Measurements from ENCODE around the gene RGS7BP. TPM values are rescaled to one million over a fixed set of nuclear protein-coding genes. Genes with fewer than 3 reads are reported as not detected.

Gene RGS7BP
- total RNA-seq, 1 experiment from 2014 or later = not detected

DNA sequence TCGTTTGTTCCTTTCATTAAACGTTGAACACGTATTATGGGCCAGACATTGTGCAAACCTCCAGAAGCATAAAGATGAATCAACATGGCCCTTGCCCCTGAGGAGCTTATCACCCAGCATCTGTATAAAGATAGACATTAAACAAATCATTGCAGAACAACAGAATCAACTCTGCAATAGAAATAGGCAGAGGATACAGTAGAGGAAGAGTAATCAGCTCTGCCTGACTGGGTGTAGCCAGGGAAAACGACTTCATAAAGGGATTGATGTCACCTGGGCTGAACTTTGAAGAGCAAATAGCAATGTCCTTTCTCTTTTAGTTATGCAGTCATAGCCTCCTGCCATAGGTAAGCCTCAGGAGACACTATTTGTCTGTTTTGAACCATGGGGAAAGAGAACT lies 13.4 kb downstream of the RGS7BP start:
- RAD21 ChIA-PET (ENCODE audit: low non-redundant PET in 1 of 2, low total read pairs in 2 of 2, uncharacterized antibody in 2 of 2, unreplicated experiment in 2 of 2) = no interaction called here
- no TSS peak for BruUV-seq (replicated peaks)
- TF ChIP-seq SIN3A (IDR thresholded peaks at IDR 0.05; ENCODE audit: low read depth) (no peak), CBX3 (IDR thresholded peaks at IDR 0.05; ENCODE audit: low read depth) (no peak), EGR1 (IDR thresholded peaks at IDR 0.05; ENCODE audit: low read depth) (no peak), SP1 (IDR thresholded peaks at IDR 0.05; ENCODE audit: low read depth) (no peak), TCF7L2 (IDR thresholded peaks at IDR 0.05; ENCODE audit: borderline replicate concordance, extremely low read depth, insufficient read depth, insufficient read length) (no peak), EZH2phosphoT487 (IDR thresholded peaks at IDR 0.05; ENCODE audit: borderline replicate concordance) (no peak), JUND (IDR thresholded peaks at IDR 0.05) (no peak), EZH2 (IDR thresholded peaks at IDR 0.05) (no peak), ELF1 (IDR thresholded peaks at IDR 0.05; ENCODE audit: borderline replicate concordance, low read depth) (no peak), RAD21 (IDR thresholded peaks at IDR 0.05; ENCODE audit: low read depth) (no peak), POLR2A (IDR thresholded peaks at IDR 0.05; ENCODE audit: borderline replicate concordance, extremely low read depth, insufficient read depth, insufficient read length) (no peak), CEBPB (IDR thresholded peaks at IDR 0.05; ENCODE audit: low read depth) (no peak), SRF (IDR thresholded peaks at IDR 0.05; ENCODE audit: low read depth) (no peak), FOSL1 (IDR thresholded peaks at IDR 0.05; ENCODE audit: low read depth) (no peak), ZNF274 (IDR thresholded peaks at IDR 0.05; ENCODE audit: low read depth, low read length) (no peak), YY1 (IDR thresholded peaks at IDR 0.05; ENCODE audit: extremely low read depth, insufficient replicate concordance, low read depth, low read length) (no peak)
- TF ChIP-seq, protein P1, sequence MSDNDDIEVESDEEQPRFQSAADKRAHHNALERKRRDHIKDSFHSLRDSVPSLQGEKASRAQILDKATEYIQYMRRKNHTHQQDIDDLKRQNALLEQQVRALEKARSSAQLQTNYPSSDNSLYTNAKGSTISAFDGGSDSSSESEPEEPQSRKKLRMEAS (IDR thresholded peaks at IDR 0.05) = no peak
- TF ChIP-seq, protein P2, sequence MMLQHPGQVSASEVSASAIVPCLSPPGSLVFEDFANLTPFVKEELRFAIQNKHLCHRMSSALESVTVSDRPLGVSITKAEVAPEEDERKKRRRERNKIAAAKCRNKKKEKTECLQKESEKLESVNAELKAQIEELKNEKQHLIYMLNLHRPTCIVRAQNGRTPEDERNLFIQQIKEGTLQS (IDR thresholded peaks at IDR 0.05) = no peak

More for the DNA sequence above, 13.4 kb downstream of the RGS7BP start:
- Histone ChIP-seq H3K4me3 (replicated peaks in 1 of 2; ENCODE audit: low read depth in 1 of 2, low read length in 2 of 2) (no peak overlapping the region), H3K27ac (ENCODE audit: low read depth, low read length) (no peak overlapping the region), H3K79me2 (ENCODE audit: insufficient read depth, low read length) (no peaks in the 10 kb centered on the region), H3K9ac (ENCODE audit: low read length) (no peak overlapping the region), H3K4me1 (ENCODE audit: control insufficient read depth in 1 of 2, insufficient read depth in 2 of 2, low read length in 2 of 2) (no peaks in the 10 kb centered on the region), H2AFZ (ENCODE audit: low read depth, low read length, poor library complexity, severe bottlenecking) (no peak overlapping the region), H3K4me2 (ENCODE audit: low read length) (no peak overlapping the region), H4K20me1 (ENCODE audit: insufficient read depth) (no peaks in the 10 kb centered on the region), H3K9me2 (ENCODE audit: insufficient read depth) (no peaks in the 10 kb centered on the region), H3K36me3 (ENCODE audit: control insufficient read depth in 1 of 2, insufficient read depth in 2 of 2, low read length in 2 of 2) (no peaks in the 10 kb centered on the region), H3K9me3 (ENCODE audit: control insufficient read depth in 1 of 2, insufficient read depth in 1 of 2, low read depth in 1 of 2, low read length in 2 of 2) (no peaks in the 10 kb centered on the region), H3K27me3 (ENCODE audit: insufficient read depth, low read length) (0 out of 2 replicates have a peak, but pooled peaks cover 4% of the 10 kb centered on the region)
- ChIA-PET CTCF (no interaction called here), POLR2A (no interaction called here)
- DNase-seq (ENCODE audit: low read depth, low spot score) (no peak), ATAC-seq (no peak)
- intact Hi-C loops (cut with micrococcal nuclease) = no loop called here
